ENCODE results near the gene SSTR5. TPM values are rescaled to one million over a fixed set of nuclear protein-coding genes. Genes with fewer than 3 reads are reported as not detected.

The SSTR5 gene
- total and polyA plus RNA-seq, 2 of the 4 experiments (the other 2 are of a cell fraction): not detected

DNA sequence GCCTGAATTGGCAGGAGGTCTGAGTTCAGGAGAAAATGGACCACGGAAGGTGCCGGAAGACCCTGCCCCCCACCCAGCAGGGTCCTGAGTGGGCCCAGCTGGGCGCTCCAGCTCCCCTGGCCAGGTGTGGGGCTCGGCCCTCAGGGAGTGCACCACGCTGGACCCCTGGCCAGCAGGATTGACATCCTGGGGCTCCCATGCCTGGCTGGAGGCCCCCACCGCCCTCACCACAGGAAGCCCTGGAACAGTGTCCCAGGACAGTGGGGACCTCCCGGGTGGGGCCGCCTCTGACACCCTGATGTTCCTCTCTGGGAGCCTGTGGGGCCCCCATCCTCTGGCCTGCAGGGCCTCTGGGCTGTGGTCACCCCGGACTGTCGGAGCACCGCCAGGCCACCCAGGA is 52.2 kb downstream of the SSTR5 start:
- CTCF ChIA-PET: no interaction called here
- H3K79me1 ChIP-seq (ENCODE audit: low read depth in 1 of 2, low read length in 2 of 2): no peaks in the 10 kb centered on the region
- H3K56ac ChIP-seq (ENCODE audit: extremely low read depth, insufficient read depth, low read length): no peak overlapping the region
- H3K14ac ChIP-seq (replicated peaks; ENCODE audit: low read depth, low read length): no peak overlapping the region
- no peaks in the 10 kb centered on the region for H4K20me1 ChIP-seq (ENCODE audit: insufficient read depth, low read length)
- no peak overlapping the region for H3K9ac ChIP-seq (ENCODE audit: low read depth, low read length)
- DNase-seq: no peak
- H4K5ac ChIP-seq (ENCODE audit: low read depth, low read length): no peak overlapping the region
- intact Hi-C loops (cut with micrococcal nuclease) (no loop called here), in situ Hi-C loops (cut with MboI; ENCODE audit: low sequenced_read_pairs) (no loop called here), dilution Hi-C loops (cut with HindIII; ENCODE audit: low sequenced_read_pairs, unreplicated experiment) (no loop called here)
- no peak overlapping the region for H2AK9ac ChIP-seq (replicated peaks; ENCODE audit: low read depth, low read length, poor library complexity)
- no peaks in the 10 kb centered on the region for H3K9me1 ChIP-seq (ENCODE audit: insufficient read depth, low read length)
- peaks cover 2% of the 10 kb centered on the region; the same call in 1 of the 2 replicates for H3K4me1 ChIP-seq (ENCODE audit: control insufficient read depth, insufficient read depth, low read length)
- H4K91ac ChIP-seq (ENCODE audit: insufficient read depth, low read depth, low read length): no peak overlapping the region
- no peak overlapping the region for H3K4me3 ChIP-seq (ENCODE audit: insufficient read depth, low read depth, low read length)
- no peak overlapping the region for H3K27ac ChIP-seq (ENCODE audit: insufficient read depth, low read length)
- 89% methylated on average over 6 of the region's 11 CpGs; no CpG with 5 or more reads in 1 of the 2 experiments for WGBS, 2 experiments (ENCODE audit: extremely low coverage in 2 of 2, insufficient read length in 1 of 2)
- H3K18ac ChIP-seq (ENCODE audit: low read depth, low read length): no peak overlapping the region
- H3K4ac ChIP-seq (ENCODE audit: low read depth, low read length): no peak overlapping the region
- no peak overlapping the region for H2BK20ac ChIP-seq (ENCODE audit: low read depth, low read length)
- H2AFZ ChIP-seq (replicated peaks; ENCODE audit: low read length, poor library complexity): no peak overlapping the region
- no peaks in the 10 kb centered on the region for H3K9me3 ChIP-seq (ENCODE audit: control insufficient read depth, insufficient read depth, low read length)
- BruUV-seq (replicated peaks): no TSS peak
- no peaks in the 10 kb centered on the region for H3K36me3 ChIP-seq (ENCODE audit: control insufficient read depth, insufficient read depth, low read length)
- H4K8ac ChIP-seq (ENCODE audit: low read depth in 2 of 2, low read length in 2 of 2): no peak overlapping the region
- POLR2A ChIA-PET (ENCODE audit: unreplicated experiment): no interaction called here
- H3K27me3 ChIP-seq (ENCODE audit: control insufficient read depth, insufficient read depth, low read length): peaks cover 10% of the 10 kb centered on the region; the same call in 1 of the 2 replicates
- TF ChIP-seq CHD1 (IDR thresholded peaks at IDR 0.05; ENCODE audit: low read depth, low read length): no peak
- no peak for TF ChIP-seq MAFK (IDR thresholded peaks at IDR 0.05; ENCODE audit: low read depth, low read length)
- TF ChIP-seq POLR2A (IDR thresholded peaks at IDR 0.05; ENCODE audit: low read depth, low read length): no peak
- TF ChIP-seq, protein P1, sequence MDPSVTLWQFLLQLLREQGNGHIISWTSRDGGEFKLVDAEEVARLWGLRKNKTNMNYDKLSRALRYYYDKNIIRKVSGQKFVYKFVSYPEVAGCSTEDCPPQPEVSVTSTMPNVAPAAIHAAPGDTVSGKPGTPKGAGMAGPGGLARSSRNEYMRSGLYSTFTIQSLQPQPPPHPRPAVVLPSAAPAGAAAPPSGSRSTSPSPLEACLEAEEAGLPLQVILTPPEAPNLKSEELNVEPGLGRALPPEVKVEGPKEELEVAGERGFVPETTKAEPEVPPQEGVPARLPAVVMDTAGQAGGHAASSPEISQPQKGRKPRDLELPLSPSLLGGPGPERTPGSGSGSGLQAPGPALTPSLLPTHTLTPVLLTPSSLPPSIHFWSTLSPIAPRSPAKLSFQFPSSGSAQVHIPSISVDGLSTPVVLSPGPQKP (IDR thresholded peaks at IDR 0.05; ENCODE audit: borderline replicate concordance, low read depth, low read length): no peak
- no peak for TF ChIP-seq BHLHE40 (IDR thresholded peaks at IDR 0.05; ENCODE audit: low read depth, low read length)
- no peak for TF ChIP-seq SMC3 (IDR thresholded peaks at IDR 0.05; ENCODE audit: low read depth, low read length)
- no peak for TF ChIP-seq MXI1 (IDR thresholded peaks at IDR 0.05; ENCODE audit: borderline replicate concordance, low read depth, low read length)
- H3K23ac ChIP-seq (ENCODE audit: low read depth, low read length): no peak overlapping the region
- H2BK15ac ChIP-seq (ENCODE audit: low read depth, low read length): no peak overlapping the region
- H3K4me2 ChIP-seq (ENCODE audit: low read depth, low read length): no peak overlapping the region
- H2AK5ac ChIP-seq (ENCODE audit: low read depth, low read length): no peak overlapping the region
- H2BK120ac ChIP-seq (ENCODE audit: low read depth, low read length): no peak overlapping the region
- H2BK5ac ChIP-seq (ENCODE audit: low read depth, low read length, poor library complexity, severe bottlenecking): no peak overlapping the region
- no peak for ATAC-seq (ENCODE audit: low read depth)

Data from IMR-90 (cell line).